C4-2B (cell line): ENCODE results near the gene PRRT1.

Experiments used
- CTCF ChIP-seq: fragments of 450-650 bp; conservative IDR thresholded peaks from 2 replicates; pipeline ENCODE4 v1.5.1; 2017; ENCODE audit warnings: mild to moderate bottlenecking
- ZFX ChIP-seq: fragments of 450-650 bp; IDR thresholded peaks from 2 replicates; pipeline ENCODE4 v1.6.1; 2017

GRCh38 chr6:32189069-32189741, 37.5 kb upstream of the PRRT1 start:
- TF ChIP-seq CTCF, result no peak
- TF ChIP-seq ZFX, result no peak
